NCI-H2029 treated with DMSO at 0.1 percent for 48 hours (cell line): ENCODE results near the gene TSPAN9.

Source experiments
- DNase-seq: peaks from one replicate; lab custom pipeline; 2025; lab: John Stamatoyannopoulos, UW

The TSPAN9 gene

GRCh38 chr12:3205742-3206519 lies 128.8 kb downstream of the TSPAN9 start:
- no peak for DNase-seq

- DNase-seq = no peak
Measured at GRCh38 chr12:3206536-3207072, 129.4 kb downstream of the TSPAN9 start.

- no peak for DNase-seq
Measured at GRCh38 chr12:3207175-3207574, 130.0 kb downstream of the TSPAN9 start.

- no peak for DNase-seq
Measured at GRCh38 chr12:3207858-3208257, 130.7 kb downstream of the TSPAN9 start.

GRCh38 chr12:3213188-3213587 lies 136.0 kb downstream of the TSPAN9 start:
- DNase-seq = no peak

- no peak for DNase-seq
Measured at GRCh38 chr12:3213768-3214167, 136.6 kb downstream of the TSPAN9 start.

- DNase-seq = no peak
Measured at GRCh38 chr12:3214526-3215365, 137.6 kb downstream of the TSPAN9 start.

- no peak for DNase-seq
Measured at GRCh38 chr12:3215410-3215975, 138.3 kb downstream of the TSPAN9 start.

GRCh38 chr12:3216097-3216496 lies 138.9 kb downstream of the TSPAN9 start:
- no peak for DNase-seq

GRCh38 chr12:3216726-3217682 lies 139.8 kb downstream of the TSPAN9 start:
- DNase-seq = no peak

- no peak for DNase-seq
Measured at GRCh38 chr12:3217683-3218079, 140.5 kb downstream of the TSPAN9 start.

GRCh38 chr12:3218228-3219171 lies 141.3 kb downstream of the TSPAN9 start:
- peak; percentile 70 for DNase-seq

- peak; percentile 69 for DNase-seq
Measured at GRCh38 chr12:3219233-3219632, 142.1 kb downstream of the TSPAN9 start.

- DNase-seq = no peak
Measured at GRCh38 chr12:3220382-3221321, 143.5 kb downstream of the TSPAN9 start.

GRCh38 chr12:3222306-3222705 lies 145.1 kb downstream of the TSPAN9 start:
- DNase-seq = no peak

- no peak for DNase-seq
Measured at GRCh38 chr12:3222979-3223378, 145.8 kb downstream of the TSPAN9 start.

GRCh38 chr12:3223601-3224529 lies 146.7 kb downstream of the TSPAN9 start:
- DNase-seq = no peak

- no peak for DNase-seq
Measured at GRCh38 chr12:3224530-3224903, 147.3 kb downstream of the TSPAN9 start.
